ENCODE data around the gene SLC25A21. TPM values are rescaled to one million over a fixed set of nuclear protein-coding genes. Genes with fewer than 3 reads are reported as not detected.

SLC25A21 gene
- polyA plus RNA-seq, 4 donors, result 0.22 to 1.4 (median 0.97) TPM

DNA sequence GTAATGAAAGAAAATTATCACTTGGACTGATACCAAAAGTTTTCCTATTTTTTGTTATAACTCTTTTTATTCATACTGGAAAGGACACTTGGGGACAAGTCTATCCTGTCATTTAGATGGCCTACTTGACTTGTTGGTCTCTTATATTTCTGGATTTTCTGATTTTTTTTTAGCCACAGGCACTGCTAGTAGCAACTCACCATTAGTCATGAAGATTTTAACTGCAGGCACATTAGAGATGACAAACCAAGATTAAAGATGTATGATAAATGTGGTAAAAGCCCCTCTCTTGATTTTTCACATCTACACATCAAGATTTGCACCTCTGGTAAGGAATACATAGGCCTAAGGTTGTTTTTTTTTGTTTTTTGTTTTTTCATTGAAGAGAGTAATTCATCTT is 217.0 kb downstream of the SLC25A21 start:
- no peak overlapping the region for H3K4me3 ChIP-seq (ENCODE audit: low read depth in 1 of 3, low read length in 3 of 3)
- H3K27ac ChIP-seq (ENCODE audit: low read depth in 1 of 3, low read length in 2 of 3), result no peak overlapping the region
- H3K36me3 ChIP-seq (ENCODE audit: control insufficient read depth in 3 of 3, insufficient read depth in 2 of 3, low read depth in 1 of 3, low read length in 3 of 3), result no peaks in the 10 kb centered on the region
- DNase-seq (no peak), FAIRE-seq (no peak)
- H3K9me3 ChIP-seq (ENCODE audit: control insufficient read depth in 2 of 2, insufficient read depth in 1 of 2, low read depth in 1 of 2, low read length in 1 of 2), result no peaks in the 10 kb centered on the region
- H3K4me1 ChIP-seq (ENCODE audit: control insufficient read depth in 3 of 3, insufficient read depth in 2 of 3, low read depth in 1 of 3, low read length in 2 of 3), result no peaks in the 10 kb centered on the region
- no peaks in the 10 kb centered on the region for H3K27me3 ChIP-seq (ENCODE audit: control insufficient read depth in 3 of 3, insufficient read depth in 3 of 3, low read length in 3 of 3)

DNA sequence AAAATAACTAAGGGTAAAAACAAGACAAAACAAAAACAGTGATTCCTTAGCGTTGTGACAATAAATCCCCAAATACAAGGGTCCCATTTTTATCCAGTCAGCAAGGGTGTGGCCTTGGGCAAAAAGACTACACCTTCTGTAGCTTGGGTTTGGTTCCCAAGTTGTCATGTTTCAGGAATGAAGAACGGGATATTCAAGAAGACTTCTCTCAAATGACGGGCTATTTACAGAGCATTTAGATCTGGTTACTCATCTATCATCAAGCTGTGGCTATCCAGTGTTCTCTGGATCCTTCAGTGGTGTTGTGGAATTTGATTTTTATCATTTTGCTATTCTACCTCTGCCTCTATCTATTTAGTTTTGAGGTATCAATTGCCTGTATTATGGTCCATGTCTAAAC is 219.7 kb downstream of the SLC25A21 start:
- H3K27ac ChIP-seq (ENCODE audit: low read depth in 1 of 3, low read length in 2 of 3), result no peak overlapping the region
- H3K36me3 ChIP-seq (ENCODE audit: control insufficient read depth in 3 of 3, insufficient read depth in 2 of 3, low read depth in 1 of 3, low read length in 3 of 3), result no peaks in the 10 kb centered on the region
- DNase-seq (no peak), FAIRE-seq (no peak)
- no peaks in the 10 kb centered on the region for H3K9me3 ChIP-seq (ENCODE audit: control insufficient read depth in 2 of 2, insufficient read depth in 1 of 2, low read depth in 1 of 2, low read length in 1 of 2)
- 81 to 89% (median 84%) methylated on average over 3 of the region's 3 CpGs for WGBS, 3 donors
- H3K4me1 ChIP-seq (ENCODE audit: control insufficient read depth in 3 of 3, insufficient read depth in 2 of 3, low read depth in 1 of 3, low read length in 2 of 3), result no peaks in the 10 kb centered on the region
- H3K4me3 ChIP-seq (ENCODE audit: low read depth in 1 of 3, low read length in 3 of 3), result no peak overlapping the region
- no peaks in the 10 kb centered on the region for H3K27me3 ChIP-seq (ENCODE audit: control insufficient read depth in 3 of 3, insufficient read depth in 3 of 3, low read length in 3 of 3)

DNA sequence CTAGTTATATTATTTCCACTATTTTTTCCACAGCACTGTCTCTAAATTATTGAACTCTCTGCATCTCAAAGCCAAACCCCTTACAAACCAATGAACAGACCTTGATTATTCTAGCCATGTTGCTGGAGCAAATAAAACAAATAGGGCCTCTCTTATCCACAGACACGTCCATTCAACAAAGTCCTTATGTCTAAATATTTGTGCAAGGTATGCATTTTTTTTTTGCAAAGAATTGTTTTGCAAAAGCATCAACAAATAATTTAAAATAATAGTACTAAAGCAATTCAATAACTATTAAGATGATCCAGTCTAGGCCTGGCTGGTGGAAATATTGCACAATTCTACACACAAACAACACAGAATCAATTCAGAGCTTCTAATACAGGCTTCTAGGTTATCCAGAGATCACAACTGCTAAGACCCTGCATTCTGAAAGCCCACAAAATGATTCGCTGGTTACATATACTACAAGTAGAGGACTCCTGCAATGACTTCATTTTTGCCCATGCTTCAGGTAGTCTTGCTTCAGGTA is 221.0 kb downstream of the SLC25A21 start:
- H3K4me3 ChIP-seq (ENCODE audit: low read depth in 1 of 3, low read length in 3 of 3), result no peak overlapping the region
- no peaks in the 10 kb centered on the region for H3K36me3 ChIP-seq (ENCODE audit: control insufficient read depth in 3 of 3, insufficient read depth in 2 of 3, low read depth in 1 of 3, low read length in 3 of 3)
- H3K27me3 ChIP-seq (ENCODE audit: control insufficient read depth in 3 of 3, insufficient read depth in 3 of 3, low read length in 3 of 3), result no peaks in the 10 kb centered on the region
- DNase-seq, result no peak
- H3K9me3 ChIP-seq (ENCODE audit: control insufficient read depth in 2 of 2, insufficient read depth in 1 of 2, low read depth in 1 of 2, low read length in 1 of 2), result no peaks in the 10 kb centered on the region
- no peak for FAIRE-seq
- WGBS, 3 donors, result 73 to 82% (median 79%) methylated on average over 2 of the region's 2 CpGs
- H3K4me1 ChIP-seq (ENCODE audit: control insufficient read depth in 3 of 3, insufficient read depth in 2 of 3, low read depth in 1 of 3, low read length in 2 of 3), result no peaks in the 10 kb centered on the region
- H3K27ac ChIP-seq (ENCODE audit: low read depth in 1 of 3, low read length in 2 of 3), result no peak overlapping the region

DNA sequence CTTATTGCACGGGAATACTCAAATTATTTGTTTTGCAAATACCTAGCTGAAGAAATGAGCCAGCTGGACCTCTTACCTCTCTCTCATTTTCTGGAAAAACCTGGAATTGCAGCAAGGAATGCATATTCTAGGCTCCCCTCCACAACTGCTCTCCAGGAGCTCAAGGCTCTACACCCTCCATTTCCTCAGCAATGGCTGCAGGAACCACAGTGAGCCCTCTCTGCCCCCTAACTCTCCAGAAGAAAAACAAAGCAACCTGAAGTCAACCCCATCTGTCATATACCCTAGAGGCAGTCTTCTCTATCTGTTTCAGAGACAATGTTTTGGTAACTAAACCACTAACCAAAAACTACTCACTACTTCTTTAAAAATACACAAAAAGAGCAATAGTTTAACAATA is 221.6 kb downstream of the SLC25A21 start:
- 63 to 78% (median 71%) methylated on average over 1 of the region's 1 CpG for WGBS, 3 donors
- DNase-seq (no peak), FAIRE-seq (no peak)
- H3K36me3 ChIP-seq (ENCODE audit: control insufficient read depth in 3 of 3, insufficient read depth in 2 of 3, low read depth in 1 of 3, low read length in 3 of 3), result no peaks in the 10 kb centered on the region
- no peaks in the 10 kb centered on the region for H3K4me1 ChIP-seq (ENCODE audit: control insufficient read depth in 3 of 3, insufficient read depth in 2 of 3, low read depth in 1 of 3, low read length in 2 of 3)
- H3K4me3 ChIP-seq (ENCODE audit: low read depth in 1 of 3, low read length in 3 of 3), result no peak overlapping the region
- no peaks in the 10 kb centered on the region for H3K9me3 ChIP-seq (ENCODE audit: control insufficient read depth in 2 of 2, insufficient read depth in 1 of 2, low read depth in 1 of 2, low read length in 1 of 2)
- no peaks in the 10 kb centered on the region for H3K27me3 ChIP-seq (ENCODE audit: control insufficient read depth in 3 of 3, insufficient read depth in 3 of 3, low read length in 3 of 3)
- no peak overlapping the region for H3K27ac ChIP-seq (ENCODE audit: low read depth in 1 of 3, low read length in 2 of 3)

DNA sequence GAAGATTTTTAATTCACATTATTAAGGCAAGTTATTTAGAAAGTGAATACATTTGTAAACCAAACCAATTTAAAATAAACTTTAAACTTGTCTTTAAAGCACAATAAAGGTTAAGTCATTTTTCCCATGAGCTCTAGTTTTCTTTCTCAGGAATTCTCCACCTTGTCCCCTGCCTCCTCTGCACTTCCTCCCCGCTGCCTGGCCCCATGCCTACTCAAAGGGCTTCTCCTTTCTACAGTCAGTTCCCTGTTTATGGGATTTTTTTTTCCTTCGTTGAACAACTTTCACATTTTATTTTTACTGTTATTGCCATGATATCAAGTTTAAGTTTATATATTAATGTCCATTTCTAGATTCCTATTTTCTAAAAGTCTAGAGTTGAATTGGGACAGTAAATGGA is 223.0 kb downstream of the SLC25A21 start:
- H3K9me3 ChIP-seq (ENCODE audit: control insufficient read depth in 2 of 2, insufficient read depth in 1 of 2, low read depth in 1 of 2, low read length in 1 of 2), result no peaks in the 10 kb centered on the region
- DNase-seq, result no peak
- no peak for FAIRE-seq
- H3K27ac ChIP-seq (ENCODE audit: low read depth in 1 of 3, low read length in 2 of 3), result no peak overlapping the region
- H3K4me3 ChIP-seq (ENCODE audit: low read depth in 1 of 3, low read length in 3 of 3), result no peak overlapping the region
- H3K36me3 ChIP-seq (ENCODE audit: control insufficient read depth in 3 of 3, insufficient read depth in 2 of 3, low read depth in 1 of 3, low read length in 3 of 3), result no peaks in the 10 kb centered on the region
- no peaks in the 10 kb centered on the region for H3K4me1 ChIP-seq (ENCODE audit: control insufficient read depth in 3 of 3, insufficient read depth in 2 of 3, low read depth in 1 of 3, low read length in 2 of 3)
- WGBS, 3 donors, result 50 to 76% (median 70%) methylated on average over 2 of the region's 2 CpGs
- peaks cover 0 to under 1% (median 0%) of the 10 kb centered on the region in 3 donors for H3K27me3 ChIP-seq (ENCODE audit: control insufficient read depth in 3 of 3, insufficient read depth in 3 of 3, low read length in 3 of 3)

DNA sequence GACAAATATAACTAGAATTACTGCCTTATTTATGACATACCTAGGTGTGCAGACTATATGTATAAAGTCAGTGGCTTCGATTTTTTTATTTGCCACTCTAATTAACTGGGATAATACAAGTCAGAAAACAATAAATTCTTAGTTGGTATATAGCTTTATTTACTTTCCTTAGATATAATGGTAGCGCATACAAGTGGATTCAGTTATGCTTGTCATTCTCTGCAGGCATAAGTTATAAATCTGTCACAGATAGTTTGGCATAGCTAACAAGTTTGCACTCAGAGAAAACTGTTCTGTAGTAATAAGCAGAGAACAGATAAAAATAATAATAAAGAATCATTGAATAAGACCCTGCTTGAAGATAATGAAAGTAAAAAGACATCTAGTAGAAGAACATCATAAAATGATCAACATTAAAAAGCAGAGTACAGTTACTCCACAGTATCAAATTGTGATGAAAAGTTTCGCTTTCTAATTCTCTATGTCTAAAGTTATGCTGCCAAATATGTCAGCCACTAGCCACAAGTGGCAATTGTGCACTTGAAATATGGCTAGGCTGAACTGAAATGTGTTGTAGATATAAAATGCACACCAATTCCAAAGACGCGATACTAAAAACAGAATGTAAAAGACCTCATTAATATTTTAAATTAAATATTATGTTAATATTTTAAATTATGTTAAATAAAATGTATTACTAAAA is 224.1 kb downstream of the SLC25A21 start:
- H3K27me3 ChIP-seq (ENCODE audit: control insufficient read depth in 3 of 3, insufficient read depth in 3 of 3, low read length in 3 of 3), result peaks cover 0 to 2% (median 0%) of the 10 kb centered on the region in 3 donors
- H3K36me3 ChIP-seq (ENCODE audit: control insufficient read depth in 3 of 3, insufficient read depth in 2 of 3, low read depth in 1 of 3, low read length in 3 of 3), result no peaks in the 10 kb centered on the region
- 85 to 90% (median 87%) methylated on average over 5 of the region's 5 CpGs for WGBS, 3 donors
- no peaks in the 10 kb centered on the region for H3K9me3 ChIP-seq (ENCODE audit: control insufficient read depth in 2 of 2, insufficient read depth in 1 of 2, low read depth in 1 of 2, low read length in 1 of 2)
- no peak for FAIRE-seq
- H3K4me1 ChIP-seq (ENCODE audit: control insufficient read depth in 3 of 3, insufficient read depth in 2 of 3, low read depth in 1 of 3, low read length in 2 of 3), result no peaks in the 10 kb centered on the region
- no peak for DNase-seq
- no peak overlapping the region for H3K27ac ChIP-seq (ENCODE audit: low read depth in 1 of 3, low read length in 2 of 3)
- H3K4me3 ChIP-seq (ENCODE audit: low read depth in 1 of 3, low read length in 3 of 3), result no peak overlapping the region

DNA sequence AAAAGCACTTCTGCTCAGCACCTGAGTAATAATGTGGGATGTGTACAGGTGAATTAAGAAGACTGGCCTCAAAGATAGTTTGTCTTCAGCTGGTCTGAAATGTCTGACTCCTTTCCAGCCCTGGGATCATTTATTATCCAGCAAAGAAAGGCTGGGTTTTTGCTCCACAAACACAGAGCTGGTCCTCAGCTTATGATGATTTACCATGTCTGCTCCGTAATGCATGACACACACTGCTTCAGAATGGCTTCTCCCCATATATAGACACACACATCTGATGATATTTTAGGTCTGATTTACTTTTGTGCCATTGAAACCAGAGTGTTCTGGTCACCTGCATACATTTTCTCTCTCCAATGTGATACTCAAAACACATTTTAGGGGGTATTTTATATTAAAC is 225.0 kb downstream of the SLC25A21 start:
- DNase-seq (no peak), FAIRE-seq (no peak)
- Histone ChIP-seq H3K36me3 (ENCODE audit: control insufficient read depth in 3 of 3, insufficient read depth in 2 of 3, low read depth in 1 of 3, low read length in 3 of 3) (no peaks in the 10 kb centered on the region), H3K4me1 (ENCODE audit: control insufficient read depth in 3 of 3, insufficient read depth in 2 of 3, low read depth in 1 of 3, low read length in 2 of 3) (no peaks in the 10 kb centered on the region), H3K27ac (ENCODE audit: low read depth in 1 of 3, low read length in 2 of 3) (no peak overlapping the region), H3K27me3 (ENCODE audit: control insufficient read depth in 3 of 3, insufficient read depth in 3 of 3, low read length in 3 of 3) (peaks cover 0 to 2% (median 0%) of the 10 kb centered on the region in 3 donors), H3K9me3 (ENCODE audit: control insufficient read depth in 2 of 2, insufficient read depth in 1 of 2, low read depth in 1 of 2, low read length in 1 of 2) (no peaks in the 10 kb centered on the region), H3K4me3 (ENCODE audit: low read depth in 1 of 3, low read length in 3 of 3) (no peak overlapping the region)
- 72 to 95% (median 89%) methylated on average over 1 of the region's 1 CpG for WGBS, 3 donors

DNA sequence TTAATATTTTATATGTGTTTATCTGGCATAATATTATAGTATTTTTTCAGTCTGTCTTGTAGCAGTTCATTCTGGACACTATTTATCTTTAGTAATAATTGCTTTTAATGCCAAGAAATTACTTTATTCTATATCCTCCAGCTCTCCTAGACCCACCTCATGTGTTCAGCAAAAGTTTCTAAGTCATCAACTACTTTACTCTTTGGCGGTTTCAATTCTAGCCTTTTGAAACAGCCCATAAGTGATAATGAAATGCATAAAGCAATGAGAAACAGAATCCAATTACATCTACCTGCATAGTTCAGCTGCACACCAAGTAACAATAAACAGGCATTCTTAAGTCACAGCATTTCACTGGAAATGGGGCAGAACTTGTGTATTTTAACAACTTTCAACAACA is 225.5 kb downstream of the SLC25A21 start:
- Histone ChIP-seq H3K4me1 (ENCODE audit: control insufficient read depth in 3 of 3, insufficient read depth in 2 of 3, low read depth in 1 of 3, low read length in 2 of 3) (no peaks in the 10 kb centered on the region), H3K4me3 (ENCODE audit: low read depth in 1 of 3, low read length in 3 of 3) (no peak overlapping the region), H3K36me3 (ENCODE audit: control insufficient read depth in 3 of 3, insufficient read depth in 2 of 3, low read depth in 1 of 3, low read length in 3 of 3) (no peaks in the 10 kb centered on the region), H3K9me3 (ENCODE audit: control insufficient read depth in 2 of 2, insufficient read depth in 1 of 2, low read depth in 1 of 2, low read length in 1 of 2) (no peaks in the 10 kb centered on the region), H3K27ac (ENCODE audit: low read depth in 1 of 3, low read length in 2 of 3) (no peak overlapping the region), H3K27me3 (ENCODE audit: control insufficient read depth in 3 of 3, insufficient read depth in 3 of 3, low read length in 3 of 3) (peaks cover 0 to 2% (median 0%) of the 10 kb centered on the region in 3 donors)
- DNase-seq, result no peak
- FAIRE-seq, result no peak
- WGBS, 3 donors, result 89 to 100% (median 95%) methylated on average over 1 of the region's 1 CpG

All from small intestine (tissue), 7 donors.